CD14-positive monocyte (primary cell): Measurements from ENCODE around the gene WWOX. TPM values are rescaled to one million over a fixed set of nuclear protein-coding genes. Genes with fewer than 3 reads are reported as not detected.

ENCODE experiments used
- DNase-seq, 3 donors: peaks; one replicate each; pipeline ENCODE4 v3.0.0-alpha.2; 2011 to 2022
- H2AFZ ChIP-seq: 2 replicates; pipeline ENCODE4 v1.6.0; 2012; ENCODE audit warnings: mild to moderate bottlenecking, low read depth, low read length, inconsistent platforms; ENCODE audit not compliant: insufficient read depth, poor library complexity, severe bottlenecking
- H3K27ac ChIP-seq, 2 donors: 1 replicate in 1 of 2; 2 replicates in 1 of 2; pipeline ENCODE4 v1.5.1; 2012 to 2013; ENCODE audit warnings: low read length in 2 of 2, control low read depth in 1 of 2, inconsistent platforms in 1 of 2, low read depth in 1 of 2, mild to moderate bottlenecking in 1 of 2
- H3K27me3 ChIP-seq, 2 donors: one replicate each; pipeline versions ENCODE4 v1.6.0 to v1.6.1; 2011 to 2013; ENCODE audit warnings: low read length in 2 of 2; ENCODE audit not compliant: control insufficient read depth in 2 of 2, insufficient read depth in 2 of 2
- H3K36me3 ChIP-seq, 2 donors: replicated peaks in 1 of 2; 1 replicate in 1 of 2; 2 replicates in 1 of 2; pipeline versions ENCODE4 v1.5.1 to v1.6.1; 2012 to 2013; ENCODE audit warnings: low read length in 2 of 2, control low read depth in 1 of 2, inconsistent platforms in 1 of 2, mild to moderate bottlenecking in 1 of 2; ENCODE audit not compliant: insufficient read depth in 2 of 2, control insufficient read depth in 1 of 2
- H3K4me1 ChIP-seq, 2 donors: 1 replicate in 1 of 2; 2 replicates in 1 of 2; pipeline versions ENCODE4 v1.5.1 to v1.6.1; 2012 to 2013; ENCODE audit warnings: low read length in 2 of 2, control low read depth in 1 of 2, inconsistent platforms in 1 of 2, mild to moderate bottlenecking in 1 of 2, moderate library complexity in 1 of 2; ENCODE audit not compliant: insufficient read depth in 2 of 2, control insufficient read depth in 1 of 2
- H3K4me2 ChIP-seq: replicated peaks from 2 replicates; pipeline ENCODE3; 2012; ENCODE audit warnings: low read length, moderate library complexity, mild to moderate bottlenecking; ENCODE audit not compliant: poor library complexity, severe bottlenecking; ENCODE audit errors: extremely low read depth
- H3K4me3 ChIP-seq, 3 experiments: fragments of 200-600 bp in 1 of 3; sonication (generic) in 1 of 3; replicated peaks in 1 of 3; 1 replicate in 2 of 3; 2 replicates in 1 of 3; pipeline ENCODE4 v1.5.1; 2011 to 2013; ENCODE audit warnings: low read length in 3 of 3, mild to moderate bottlenecking in 3 of 3, control low read depth in 2 of 3, low read depth in 2 of 3, inconsistent platforms in 1 of 3, moderate library complexity in 1 of 3
- H3K79me2 ChIP-seq: 2 replicates; pipeline ENCODE4 v1.6.0; 2012; ENCODE audit warnings: mild to moderate bottlenecking, control low read depth, inconsistent platforms, low read length, moderate library complexity; ENCODE audit not compliant: insufficient read depth
- H3K9ac ChIP-seq: 2 replicates; pipeline ENCODE4 v1.6.0; 2017; ENCODE audit warnings: low read length, mild to moderate bottlenecking; ENCODE audit not compliant: insufficient read depth, poor library complexity, severe bottlenecking
- H3K9me3 ChIP-seq, 2 donors: replicated peaks in 1 of 2; 1 replicate in 1 of 2; 2 replicates in 1 of 2; pipeline versions ENCODE4 v1.5.1 to v1.6.1; 2012 to 2013; ENCODE audit warnings: low read length in 2 of 2, control low read depth in 1 of 2; ENCODE audit not compliant: control insufficient read depth in 1 of 2, insufficient read depth in 1 of 2
- H4K20me1 ChIP-seq: 2 replicates; pipeline ENCODE4 v1.6.0; 2012; ENCODE audit warnings: mild to moderate bottlenecking, low read length, control low read depth, moderate library complexity; ENCODE audit not compliant: insufficient read depth
- H3K27ac Mint-ChIP-seq, 7 donors: one replicate each; pipeline ENCODE4 v1.8.0; 2020; ENCODE audit warnings: mild to moderate bottlenecking in 7 of 7, mixed read lengths in 7 of 7, moderate library complexity in 6 of 7, inconsistent platforms in 2 of 7
- H3K27me3 Mint-ChIP-seq, 3 donors: one replicate each; pipeline ENCODE4 v1.8.0; 2021 to 2022; ENCODE audit warnings: low read depth in 3 of 3, mild to moderate bottlenecking in 3 of 3, mixed read lengths in 3 of 3, moderate library complexity in 3 of 3, inconsistent platforms in 1 of 3
- H3K36me3 Mint-ChIP-seq, 2 donors: one replicate each; pipeline ENCODE4 v1.8.0; 2020; ENCODE audit warnings: mixed read lengths in 2 of 2, inconsistent platforms in 1 of 2, mild to moderate bottlenecking in 1 of 2
- H3K4me1 Mint-ChIP-seq: one replicate; pipeline ENCODE4 v1.8.0; 2020; ENCODE audit warnings: mild to moderate bottlenecking, mixed read lengths
- H3K4me3 Mint-ChIP-seq, 2 donors: one replicate each; pipeline ENCODE4 v1.8.0; 2020; ENCODE audit warnings: mild to moderate bottlenecking in 2 of 2, mixed read lengths in 2 of 2, moderate library complexity in 1 of 2
- H3K9me3 Mint-ChIP-seq, 7 donors: one replicate each; pipeline ENCODE4 v1.8.0; 2020 to 2022; ENCODE audit warnings: mixed read lengths in 7 of 7, mild to moderate bottlenecking in 6 of 7, moderate library complexity in 6 of 7, inconsistent platforms in 2 of 7
- WGBS: methylation state at CpG from one replicate; pipeline ENCODE4 v1.1.5; 2013; ENCODE audit warnings: missing lambda C conversion rate; ENCODE audit not compliant: insufficient coverage; 5-methylcytosine and 5-hydroxymethylcytosine counted together
- intact Hi-C, 2 donors: fragments of 100-400 bp; cut with micrococcal nuclease; formaldehyde crosslinking; loops; one replicate each; pipeline versions ENCODE4 v1.15.0 to v1.15.1; 2023
- polyA plus RNA-seq, 3 donors: library from polyadenylated mRNA; depleted of rRNA in 1 of 3; unstranded in 2 of 3; stranded (reverse) in 1 of 3; fragments of 300-500 nt in 2 of 3; fragments of >200 nt in 1 of 3; fragmentation: Illumina TruSeq in 2 of 3; gene quantifications; 1 replicate in 2 of 3; 2 replicates in 1 of 3; pipeline ENCODE4 v1.2.3, GENCODE V29; 2012 to 2021
- TF ChIP-seq, protein P1 (sequence below): fragments of 200-600 bp; IDR thresholded peaks from one replicate; pipeline ENCODE4 v1.8.0; 2022; ENCODE audit warnings: antibody characterized with exemption, mild to moderate bottlenecking

WWOX gene
- polyA plus RNA-seq, 3 donors: 4.0 to 7.0 (median 6.3) TPM

DNA sequence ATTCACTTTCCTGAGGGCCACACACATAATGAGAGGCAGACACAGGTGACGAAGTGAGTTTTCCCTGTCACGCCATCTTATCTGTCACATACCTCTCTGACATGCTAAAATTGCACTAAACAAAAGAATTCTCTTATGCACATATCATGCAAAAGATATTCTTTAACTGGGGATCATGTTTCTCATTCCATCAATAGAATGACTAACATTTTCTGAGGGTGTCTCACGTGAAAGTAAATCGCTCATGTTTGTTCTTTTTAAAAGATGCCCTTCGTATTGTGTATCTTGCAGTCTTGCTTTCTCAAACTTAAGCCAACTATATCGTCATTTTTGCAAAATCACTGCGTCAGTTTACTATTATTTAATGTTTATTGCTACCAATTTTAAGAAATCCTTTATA, 306.4 kb downstream of the WWOX start:
- peaks cover 4 to 27% (median 18%) of the 10 kb centered on the region in 7 donors for H3K9me3 Mint-ChIP-seq
- Histone ChIP-seq H3K9ac (no peak overlapping the region), H3K36me3 (no peaks in the 10 kb centered on the region), H2AFZ (no peak overlapping the region), H3K79me2 (no peaks in the 10 kb centered on the region), H3K4me2 (no peak overlapping the region), H3K27ac (no peak overlapping the region), H4K20me1 (no peaks in the 10 kb centered on the region), H3K27me3 (no peaks in the 10 kb centered on the region), H3K4me3 (no peak overlapping the region), H3K4me1 (no peaks in the 10 kb centered on the region), H3K9me3 (peaks cover 0 to 19% of the 10 kb centered on the region in 2 donors)
- H3K27me3 Mint-ChIP-seq: peaks cover 0 to 3% (median 0%) of the 10 kb centered on the region in 3 donors
- H3K4me3 Mint-ChIP-seq: no peak overlapping the region
- no peak for DNase-seq
- no peaks in the 10 kb centered on the region for H3K36me3 Mint-ChIP-seq
- no CpG with 5 or more reads among the region's 7 CpGs for WGBS
- TF ChIP-seq, protein P1, sequence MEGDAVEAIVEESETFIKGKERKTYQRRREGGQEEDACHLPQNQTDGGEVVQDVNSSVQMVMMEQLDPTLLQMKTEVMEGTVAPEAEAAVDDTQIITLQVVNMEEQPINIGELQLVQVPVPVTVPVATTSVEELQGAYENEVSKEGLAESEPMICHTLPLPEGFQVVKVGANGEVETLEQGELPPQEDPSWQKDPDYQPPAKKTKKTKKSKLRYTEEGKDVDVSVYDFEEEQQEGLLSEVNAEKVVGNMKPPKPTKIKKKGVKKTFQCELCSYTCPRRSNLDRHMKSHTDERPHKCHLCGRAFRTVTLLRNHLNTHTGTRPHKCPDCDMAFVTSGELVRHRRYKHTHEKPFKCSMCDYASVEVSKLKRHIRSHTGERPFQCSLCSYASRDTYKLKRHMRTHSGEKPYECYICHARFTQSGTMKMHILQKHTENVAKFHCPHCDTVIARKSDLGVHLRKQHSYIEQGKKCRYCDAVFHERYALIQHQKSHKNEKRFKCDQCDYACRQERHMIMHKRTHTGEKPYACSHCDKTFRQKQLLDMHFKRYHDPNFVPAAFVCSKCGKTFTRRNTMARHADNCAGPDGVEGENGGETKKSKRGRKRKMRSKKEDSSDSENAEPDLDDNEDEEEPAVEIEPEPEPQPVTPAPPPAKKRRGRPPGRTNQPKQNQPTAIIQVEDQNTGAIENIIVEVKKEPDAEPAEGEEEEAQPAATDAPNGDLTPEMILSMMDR: no peak
- no peak overlapping the region for H3K27ac Mint-ChIP-seq
- H3K4me1 Mint-ChIP-seq: no peaks in the 10 kb centered on the region
- intact Hi-C loops: no loop called here

DNA sequence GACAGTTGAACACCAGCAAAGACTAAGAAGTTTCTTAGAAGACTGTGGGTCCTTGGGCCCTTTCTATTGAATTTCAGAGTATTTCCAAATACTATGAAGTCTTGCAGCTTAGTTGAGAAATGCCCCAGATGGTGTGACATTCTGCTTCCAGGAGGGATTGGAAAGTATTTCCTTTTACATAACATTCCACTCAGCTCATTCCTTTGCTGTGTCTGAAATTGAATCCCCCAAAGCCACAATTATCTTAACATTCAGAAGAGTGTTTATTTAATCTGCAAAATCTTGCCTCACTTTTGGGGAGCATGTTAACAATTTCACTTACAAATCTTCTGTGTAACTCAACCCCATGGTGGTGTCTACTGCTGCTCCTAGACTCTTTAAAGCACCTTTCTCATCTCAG, 307.7 kb downstream of the WWOX start:
- Histone ChIP-seq H3K36me3 (no peaks in the 10 kb centered on the region), H3K9ac (no peak overlapping the region), H3K27me3 (no peaks in the 10 kb centered on the region), H3K9me3 (peaks cover 0 to 23% of the 10 kb centered on the region in 2 donors), H3K4me2 (no peak overlapping the region), H4K20me1 (no peaks in the 10 kb centered on the region), H3K27ac (no peak overlapping the region), H3K4me3 (no peak overlapping the region), H3K4me1 (no peaks in the 10 kb centered on the region), H2AFZ (no peak overlapping the region), H3K79me2 (no peaks in the 10 kb centered on the region)
- H3K4me3 Mint-ChIP-seq: no peak overlapping the region
- TF ChIP-seq, protein P1: no peak
- H3K4me1 Mint-ChIP-seq: no peaks in the 10 kb centered on the region
- DNase-seq: no peak
- H3K36me3 Mint-ChIP-seq: no peaks in the 10 kb centered on the region
- H3K27me3 Mint-ChIP-seq: peaks cover 0 to 3% (median 0%) of the 10 kb centered on the region in 3 donors
- intact Hi-C loops: no loop called here
- H3K27ac Mint-ChIP-seq: no peak overlapping the region
- H3K9me3 Mint-ChIP-seq: peaks cover 9 to 35% (median 20%) of the 10 kb centered on the region in 7 donors
